Left forelimb (tissue), 1 donor: Measurements from ENCODE around the gene GYG2.
"Not testable (repeated sequence)": the region's sequence is repeated elsewhere in the genome, so short reads cannot be mapped to it uniquely, and the experiment has no call there.

Experiments used
- DNase-seq: peaks from one replicate; pipeline ENCODE4 v3.0.0-alpha.2; 2018; ENCODE audit warnings: low spot score

Gene GYG2

GRCh38 chrX:2907295-2907694 lies 78.6 kb downstream of the GYG2 start:
- no peak for DNase-seq

- DNase-seq = no peak
Measured at GRCh38 chrX:2908125-2908685, 79.5 kb downstream of the GYG2 start.

- no peak for DNase-seq
Measured at GRCh38 chrX:2910109-2910508, 81.4 kb downstream of the GYG2 start.

GRCh38 chrX:2913118-2913517 lies 84.4 kb downstream of the GYG2 start:
- DNase-seq = no peak

GRCh38 chrX:2917767-2918166 lies 89.0 kb downstream of the GYG2 start:
- DNase-seq = no peak

GRCh38 chrX:2921193-2921592 lies 92.5 kb downstream of the GYG2 start:
- DNase-seq = no peak

- DNase-seq = no peak
Measured at GRCh38 chrX:2921750-2922149, 93.0 kb downstream of the GYG2 start.

- DNase-seq = no peak
Measured at GRCh38 chrX:2924151-2924550, 95.4 kb downstream of the GYG2 start.

GRCh38 chrX:2926255-2926654 lies 97.5 kb downstream of the GYG2 start:
- not testable (repeated sequence) for DNase-seq

GRCh38 chrX:2926664-2927275 lies 98.0 kb downstream of the GYG2 start:
- no peak for DNase-seq

- peak; percentile 82 for DNase-seq
Measured at GRCh38 chrX:2928191-2928582, 99.5 kb downstream of the GYG2 start.

GRCh38 chrX:2928583-2929434 lies 100.1 kb downstream of the GYG2 start, which contains the start of gene ARSD:
Gene ARSD (minus strand): TSS chrX:2929339. CDS start chrX:2929275, 64 bp downstream.
- DNase-seq = peak; percentile 89

- no peak for DNase-seq
Measured at GRCh38 chrX:2931155-2931554, 102.4 kb downstream of the GYG2 start.

GRCh38 chrX:2931612-2932011 lies 102.9 kb downstream of the GYG2 start:
- DNase-seq = no peak
